K562 (cell line): ENCODE data around the gene CTSO. TPM values are rescaled to one million over a fixed set of nuclear protein-coding genes. Genes with fewer than 3 reads are reported as not detected.

Experiments used
- ATAC-seq: fragments of 200-7000 bp; cut with Tn5 transposase; 3 replicates; pipeline ENCODE4 v1.9.1; 2020; ENCODE audit warnings: moderate library complexity
- BruUV-seq: library from RNA; stranded (reverse); fragments of 400-500 nt; replicated peaks from 2 replicates; lab custom pipeline; 2021; lab: Mats Ljungman, UMichigan
- CTCF ChIA-PET: fragments of 300-600 bp; formaldehyde crosslinking; extraction: SDS; loops from one replicate; lab custom pipeline; 2021; ENCODE audit warnings: low intra/inter-chr PET ratio; lab: Yijun Ruan, JAX
- POLR2A ChIA-PET: fragments of 300-600, 350-650 bp; sonication (Branson Sonifier 250); formaldehyde crosslinking; extraction: SDS; loops from one replicate; lab custom pipeline; 2021; ENCODE audit warnings: antibody characterized with exemption, inconsistent platforms; lab: Yijun Ruan, JAX
- DNase-seq, 4 experiments: peaks; one replicate each; pipeline versions ENCODE4 v3.0.0 to v3.0.0-alpha.2; 2011 to 2018; ENCODE audit warnings: low spot score in 3 of 4, mixed read lengths in 3 of 4; ENCODE audit errors: extremely low read depth in 1 of 4
- FAIRE-seq: peaks from 2 replicates; lab custom pipeline; 2011; peaks lifted over from hg19 to GRCh38; lab: Jason Lieb, UNC
- H2AFZ ChIP-seq: 2 replicates; pipeline ENCODE4 v1.6.0; 2011; ENCODE audit warnings: low read depth, low read length, control low read depth, inconsistent platforms
- H3K27ac ChIP-seq: fragments of 200-600 bp; 3 replicates; pipeline ENCODE4 v1.8.0; 2011; ENCODE audit warnings: low read depth, mild to moderate bottlenecking, control low read depth, inconsistent platforms, low read length, moderate library complexity, mixed read lengths; ENCODE audit errors: extremely low read depth
- H3K27me3 ChIP-seq, 2 experiments: fragments of 300-600 bp in 1 of 2; 2 replicates in 1 of 2; 3 replicates in 1 of 2; pipeline versions ENCODE4 v1.6.0 to v1.8.0; 2011; ENCODE audit warnings: inconsistent platforms in 2 of 2, low read length in 2 of 2, mild to moderate bottlenecking in 1 of 2, mixed read lengths in 1 of 2, moderate library complexity in 1 of 2; ENCODE audit not compliant: control insufficient read depth in 2 of 2, insufficient read depth in 2 of 2
- H3K36me3 ChIP-seq: fragments of 300-600 bp; 3 replicates; pipeline ENCODE4 v1.8.0; 2011; ENCODE audit warnings: mild to moderate bottlenecking, low read length, inconsistent platforms; ENCODE audit not compliant: control insufficient read depth, insufficient read depth
- H3K4me1 ChIP-seq, 2 experiments: fragments of 200-600 bp in 1 of 2; replicated peaks in 1 of 2; 2 replicates in 1 of 2; 3 replicates in 1 of 2; pipeline versions ENCODE4 v1.5.1 to v1.8.0; 2011; ENCODE audit warnings: inconsistent platforms in 2 of 2, low read length in 2 of 2, mild to moderate bottlenecking in 1 of 2, mixed read lengths in 1 of 2, moderate library complexity in 1 of 2; ENCODE audit not compliant: control insufficient read depth in 2 of 2, insufficient read depth in 2 of 2
- H3K4me2 ChIP-seq: 2 replicates; pipeline ENCODE4 v1.6.1; 2011; ENCODE audit warnings: low read length, control low read depth, inconsistent platforms, mixed read lengths; ENCODE audit not compliant: insufficient read depth
- H3K4me3 ChIP-seq: fragments of 200-600 bp; sonication (generic), shearing (Covaris generic); 2 replicates; pipeline ENCODE4 v1.5.1; 2016; ENCODE audit warnings: control low read depth, inconsistent platforms
- H3K79me2 ChIP-seq: fragments of 200-600 bp; 3 replicates; pipeline ENCODE4 v1.8.0; 2011; ENCODE audit warnings: low read length, inconsistent platforms; ENCODE audit not compliant: control insufficient read depth, insufficient read depth
- H3K9ac ChIP-seq, 2 experiments: 2 replicates each; pipeline versions ENCODE4 v1.6.0 to v1.6.1; 2011; ENCODE audit warnings: low read depth in 2 of 2, low read length in 2 of 2, control low read depth in 1 of 2, inconsistent platforms in 1 of 2, mild to moderate bottlenecking in 1 of 2, mixed read lengths in 1 of 2; ENCODE audit not compliant: insufficient read depth in 1 of 2
- H3K9me1 ChIP-seq: one replicate; pipeline ENCODE4 v1.6.0; 2011; ENCODE audit warnings: inconsistent platforms, mild to moderate bottlenecking, low read length, moderate library complexity; ENCODE audit not compliant: control insufficient read depth, insufficient read depth
- H3K9me3 ChIP-seq: replicated peaks from 2 replicates; pipeline ENCODE4 v1.5.1; 2011; ENCODE audit warnings: low read depth, low read length, inconsistent platforms; ENCODE audit not compliant: control insufficient read depth, insufficient read depth
- H4K20me1 ChIP-seq: replicated peaks from 2 replicates; pipeline ENCODE4 v1.6.1; 2011; ENCODE audit warnings: low read length, inconsistent platforms, mixed read lengths; ENCODE audit not compliant: control insufficient read depth, insufficient read depth
- CBFA2T3 ChIP-seq: fragments of 450-650 bp; IDR thresholded peaks from 2 replicates; pipeline ENCODE4 v1.6.1; 2017
- HIVEP1 ChIP-seq: fragments of 250-450 bp; sonication (Bioruptor Pico); IDR thresholded peaks from 2 replicates; pipeline ENCODE4 v1.4.0; 2020; ENCODE audit warnings: mild to moderate bottlenecking
- MCM5 ChIP-seq: fragments of 450-650 bp; IDR thresholded peaks from 2 replicates; pipeline ENCODE4 v1.6.1; 2016; ENCODE audit warnings: low read depth
- NFATC3 ChIP-seq: fragments of 450-650 bp; IDR thresholded peaks from 2 replicates; pipeline ENCODE4 v1.6.1; 2017; ENCODE audit warnings: mild to moderate bottlenecking
- NONO ChIP-seq, 2 experiments: fragments of 200-400 bp in 1 of 2; fragments of 450-650 bp in 1 of 2; formaldehyde crosslinking in 1 of 2; IDR thresholded peaks; 2 replicates each; pipeline ENCODE4 v1.6.1; 2017; ENCODE audit warnings: low read depth in 2 of 2, mild to moderate bottlenecking in 2 of 2, moderate library complexity in 2 of 2, low read length in 1 of 2
- PHF8 ChIP-seq: fragments of 200-600 bp; sonication (generic); IDR thresholded peaks from 2 replicates; pipeline ENCODE4 v1.6.1; 2012; ENCODE audit warnings: mixed run types, mild to moderate bottlenecking, inconsistent platforms, low read length, moderate library complexity, borderline replicate concordance
- POLR2H ChIP-seq: IDR thresholded peaks from 2 replicates; pipeline ENCODE4 v1.6.1; 2016; ENCODE audit warnings: missing genetic modification characterization, low read depth, mild to moderate bottlenecking, control low read depth, missing compliant biosample characterization, moderate library complexity
- PTBP1 ChIP-seq: fragments of 200-400 bp; formaldehyde crosslinking; IDR thresholded peaks from 2 replicates; pipeline ENCODE4 v1.6.1; 2017; ENCODE audit warnings: low read depth, low read length
- SNIP1 ChIP-seq: fragments of 450-650 bp; IDR thresholded peaks from 2 replicates; pipeline ENCODE4 v1.7.1; 2017; ENCODE audit warnings: low read depth, mild to moderate bottlenecking
- ZNF695 ChIP-seq: fragments of 450-650 bp; formaldehyde crosslinking; IDR thresholded peaks from 2 replicates; pipeline ENCODE4 v1.4.0; 2020; ENCODE audit warnings: mild to moderate bottlenecking, moderate library complexity
- WGBS: fragments of 100-300 bp; shearing (Covaris generic); methylation state at CpG from one replicate; pipeline ENCODE4 v1.1.6; 2016; ENCODE audit warnings: low coverage, mixed read lengths; ENCODE audit not compliant: insufficient coverage; ENCODE audit errors: missing lambda C conversion rate; 5-methylcytosine and 5-hydroxymethylcytosine counted together
- in situ Hi-C: fragments of 300-500 bp; cut with MboI; formaldehyde crosslinking; loops from 4 replicates; pipeline ENCODE4 v1.15.0; 2018; ENCODE audit warnings: inconsistent platforms, mixed read lengths
- intact Hi-C: fragments of 100-400 bp; cut with micrococcal nuclease; formaldehyde crosslinking; loops from 2 replicates; pipeline ENCODE4 v1.14.2; 2022
- polyA plus RNA-seq, 8 experiments: library from polyadenylated mRNA; depleted of rRNA in 4 of 8; stranded (reverse) in 5 of 8; unstranded in 3 of 8; fragments of >200 nt; fragmentation: Nextera tagmentation in 2 of 8; fragmentation: Illumina TruSeq in 1 of 8; extraction: Ambion mirVana in 2 of 8; extraction: Trizol in 1 of 8; gene quantifications; 2 replicates each; pipeline versions ENCODE4 v1.2.1 to v1.2.3, GENCODE V29; 2011 to 2014; ENCODE audit warnings: inconsistent platforms in 1 of 8, missing spikeins in 1 of 8
- total RNA-seq, 7 experiments: library from RNA; depleted of rRNA in 6 of 7; stranded (reverse); fragments of >200 nt in 6 of 7; fragmentation: Illumina TruSeq in 2 of 7; extraction: Trizol in 2 of 7; gene quantifications; 2 replicates each; pipeline versions ENCODE4 v1.2.1 to v1.2.3, GENCODE V29; 2011 to 2021; ENCODE audit warnings: low replicate concordance in 1 of 7
- TF ChIP-seq, protein P1 (sequence below): fragments of 450-650 bp; IDR thresholded peaks from 2 replicates; pipeline ENCODE4 v1.6.1; 2016; ENCODE audit warnings: borderline replicate concordance
- TF ChIP-seq, protein P2 (sequence below): fragments of 450-650 bp; IDR thresholded peaks from 2 replicates; pipeline ENCODE4 v1.6.1; 2018; ENCODE audit not compliant: partially characterized antibody
- TF ChIP-seq, protein P3 (sequence below): fragments of 450-650 bp; IDR thresholded peaks from 2 replicates; pipeline ENCODE4 v1.6.1; 2016; ENCODE audit warnings: mild to moderate bottlenecking

Gene CTSO
- total and polyA plus RNA-seq, 9 of the 15 experiments (the other 6 are each of a cell fraction or from before 2014, with no cell fraction given): 0.03 to 0.07 (median 0.04) TPM; not detected in 5

DNA sequence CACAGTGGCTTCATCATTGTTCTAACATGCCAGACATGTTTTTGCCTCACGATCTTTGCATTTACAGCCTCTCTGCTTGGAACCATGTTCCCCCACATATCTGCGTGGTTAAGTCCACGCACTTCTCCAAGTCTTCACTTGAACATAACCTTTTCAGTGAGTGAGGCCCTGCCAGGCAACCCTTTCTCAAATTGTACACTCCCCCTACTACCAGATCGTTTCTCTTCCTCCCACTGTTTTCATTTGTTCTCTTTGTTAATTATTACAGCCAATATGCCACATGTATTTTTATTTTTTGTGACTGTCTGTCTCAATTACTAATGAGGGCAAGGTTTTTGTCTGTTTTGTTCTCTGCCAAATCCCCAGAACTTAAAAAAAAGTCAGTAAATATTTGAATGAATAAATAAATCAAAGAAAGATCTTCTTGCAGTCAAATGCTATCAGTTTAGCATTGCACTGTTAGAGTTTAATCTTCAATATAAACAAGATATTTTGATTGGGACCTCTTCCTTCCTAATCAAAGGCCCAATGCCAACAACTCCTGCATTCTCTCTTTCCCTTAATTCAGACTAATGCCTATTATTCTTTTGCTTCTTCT lies 18.2 kb downstream of the CTSO start:
- no peak overlapping the region for H3K9ac ChIP-seq
- no peak overlapping the region for H3K4me3 ChIP-seq
- no peaks in the 10 kb centered on the region for H3K36me3 ChIP-seq
- ChIA-PET CTCF (no interaction called here), POLR2A (no interaction called here)
- H3K9me3 ChIP-seq: no peaks in the 10 kb centered on the region; the same call in 1 of the 2 replicates
- no peaks in the 10 kb centered on the region for H3K27me3 ChIP-seq
- no peaks in the 10 kb centered on the region for H3K9me1 ChIP-seq
- FAIRE-seq (no peak), DNase-seq (no peak), ATAC-seq (no peak)
- in situ Hi-C loops (no loop called here), intact Hi-C loops (no loop called here)
- no peak overlapping the region for H3K27ac ChIP-seq
- BruUV-seq: no TSS peak
- no peak overlapping the region for H2AFZ ChIP-seq
- H3K79me2 ChIP-seq: no peaks in the 10 kb centered on the region
- no peaks in the 10 kb centered on the region for H3K4me1 ChIP-seq
- H3K4me2 ChIP-seq: no peak overlapping the region
- WGBS: 3% methylated on average over 4 of the region's 4 CpGs
- H4K20me1 ChIP-seq: no peaks in the 10 kb centered on the region
- TF ChIP-seq, protein P1, sequence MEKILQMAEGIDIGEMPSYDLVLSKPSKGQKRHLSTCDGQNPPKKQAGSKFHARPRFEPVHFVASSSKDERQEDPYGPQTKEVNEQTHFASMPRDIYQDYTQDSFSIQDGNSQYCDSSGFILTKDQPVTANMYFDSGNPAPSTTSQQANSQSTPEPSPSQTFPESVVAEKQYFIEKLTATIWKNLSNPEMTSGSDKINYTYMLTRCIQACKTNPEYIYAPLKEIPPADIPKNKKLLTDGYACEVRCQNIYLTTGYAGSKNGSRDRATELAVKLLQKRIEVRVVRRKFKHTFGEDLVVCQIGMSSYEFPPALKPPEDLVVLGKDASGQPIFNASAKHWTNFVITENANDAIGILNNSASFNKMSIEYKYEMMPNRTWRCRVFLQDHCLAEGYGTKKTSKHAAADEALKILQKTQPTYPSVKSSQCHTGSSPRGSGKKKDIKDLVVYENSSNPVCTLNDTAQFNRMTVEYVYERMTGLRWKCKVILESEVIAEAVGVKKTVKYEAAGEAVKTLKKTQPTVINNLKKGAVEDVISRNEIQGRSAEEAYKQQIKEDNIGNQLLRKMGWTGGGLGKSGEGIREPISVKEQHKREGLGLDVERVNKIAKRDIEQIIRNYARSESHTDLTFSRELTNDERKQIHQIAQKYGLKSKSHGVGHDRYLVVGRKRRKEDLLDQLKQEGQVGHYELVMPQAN: no peak
- no peak for TF ChIP-seq NFATC3
- TF ChIP-seq POLR2H (tag): no peak
- TF ChIP-seq NONO (IDR thresholded peaks at IDR 0.05; ENCODE audit: low read depth in 2 of 2, low read length in 1 of 2): no peak
- no peak for TF ChIP-seq ZNF695
- TF ChIP-seq, protein P2, sequence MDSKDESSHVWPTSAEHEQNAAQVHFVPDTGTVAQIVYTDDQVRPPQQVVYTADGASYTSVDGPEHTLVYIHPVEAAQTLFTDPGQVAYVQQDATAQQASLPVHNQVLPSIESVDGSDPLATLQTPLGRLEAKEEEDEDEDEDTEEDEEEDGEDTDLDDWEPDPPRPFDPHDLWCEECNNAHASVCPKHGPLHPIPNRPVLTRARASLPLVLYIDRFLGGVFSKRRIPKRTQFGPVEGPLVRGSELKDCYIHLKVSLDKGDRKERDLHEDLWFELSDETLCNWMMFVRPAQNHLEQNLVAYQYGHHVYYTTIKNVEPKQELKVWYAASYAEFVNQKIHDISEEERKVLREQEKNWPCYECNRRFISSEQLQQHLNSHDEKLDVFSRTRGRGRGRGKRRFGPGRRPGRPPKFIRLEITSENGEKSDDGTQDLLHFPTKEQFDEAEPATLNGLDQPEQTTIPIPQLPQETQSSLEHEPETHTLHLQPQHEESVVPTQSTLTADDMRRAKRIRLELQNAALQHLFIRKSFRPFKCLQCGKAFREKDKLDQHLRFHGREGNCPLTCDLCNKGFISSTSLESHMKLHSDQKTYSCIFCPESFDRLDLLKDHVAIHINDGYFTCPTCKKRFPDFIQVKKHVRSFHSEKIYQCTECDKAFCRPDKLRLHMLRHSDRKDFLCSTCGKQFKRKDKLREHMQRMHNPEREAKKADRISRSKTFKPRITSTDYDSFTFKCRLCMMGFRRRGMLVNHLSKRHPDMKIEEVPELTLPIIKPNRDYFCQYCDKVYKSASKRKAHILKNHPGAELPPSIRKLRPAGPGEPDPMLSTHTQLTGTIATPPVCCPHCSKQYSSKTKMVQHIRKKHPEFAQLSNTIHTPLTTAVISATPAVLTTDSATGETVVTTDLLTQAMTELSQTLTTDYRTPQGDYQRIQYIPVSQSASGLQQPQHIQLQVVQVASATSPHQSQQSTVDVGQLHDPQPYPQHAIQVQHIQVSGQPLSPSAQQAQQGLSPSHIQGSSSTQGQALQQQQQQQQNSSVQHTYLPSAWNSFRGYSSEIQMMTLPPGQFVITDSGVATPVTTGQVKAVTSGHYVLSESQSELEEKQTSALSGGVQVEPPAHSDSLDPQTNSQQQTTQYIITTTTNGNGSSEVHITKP: no peak
- TF ChIP-seq, protein P3, sequence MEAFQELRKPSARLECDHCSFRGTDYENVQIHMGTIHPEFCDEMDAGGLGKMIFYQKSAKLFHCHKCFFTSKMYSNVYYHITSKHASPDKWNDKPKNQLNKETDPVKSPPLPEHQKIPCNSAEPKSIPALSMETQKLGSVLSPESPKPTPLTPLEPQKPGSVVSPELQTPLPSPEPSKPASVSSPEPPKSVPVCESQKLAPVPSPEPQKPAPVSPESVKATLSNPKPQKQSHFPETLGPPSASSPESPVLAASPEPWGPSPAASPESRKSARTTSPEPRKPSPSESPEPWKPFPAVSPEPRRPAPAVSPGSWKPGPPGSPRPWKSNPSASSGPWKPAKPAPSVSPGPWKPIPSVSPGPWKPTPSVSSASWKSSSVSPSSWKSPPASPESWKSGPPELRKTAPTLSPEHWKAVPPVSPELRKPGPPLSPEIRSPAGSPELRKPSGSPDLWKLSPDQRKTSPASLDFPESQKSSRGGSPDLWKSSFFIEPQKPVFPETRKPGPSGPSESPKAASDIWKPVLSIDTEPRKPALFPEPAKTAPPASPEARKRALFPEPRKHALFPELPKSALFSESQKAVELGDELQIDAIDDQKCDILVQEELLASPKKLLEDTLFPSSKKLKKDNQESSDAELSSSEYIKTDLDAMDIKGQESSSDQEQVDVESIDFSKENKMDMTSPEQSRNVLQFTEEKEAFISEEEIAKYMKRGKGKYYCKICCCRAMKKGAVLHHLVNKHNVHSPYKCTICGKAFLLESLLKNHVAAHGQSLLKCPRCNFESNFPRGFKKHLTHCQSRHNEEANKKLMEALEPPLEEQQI: no peak
- TF ChIP-seq CBFA2T3: no peak
- TF ChIP-seq SNIP1: no peak
- no peak for TF ChIP-seq HIVEP1 (CRISPR knock-in tag)
- no peak for TF ChIP-seq MCM5
- TF ChIP-seq PHF8: no peak
- no peak for TF ChIP-seq PTBP1
